Measurements from ENCODE around the gene GPATCH2.
A peak's percentile ranks its signal among the peaks of the same experiment; 100 is the strongest.

Gene GPATCH2

DNA sequence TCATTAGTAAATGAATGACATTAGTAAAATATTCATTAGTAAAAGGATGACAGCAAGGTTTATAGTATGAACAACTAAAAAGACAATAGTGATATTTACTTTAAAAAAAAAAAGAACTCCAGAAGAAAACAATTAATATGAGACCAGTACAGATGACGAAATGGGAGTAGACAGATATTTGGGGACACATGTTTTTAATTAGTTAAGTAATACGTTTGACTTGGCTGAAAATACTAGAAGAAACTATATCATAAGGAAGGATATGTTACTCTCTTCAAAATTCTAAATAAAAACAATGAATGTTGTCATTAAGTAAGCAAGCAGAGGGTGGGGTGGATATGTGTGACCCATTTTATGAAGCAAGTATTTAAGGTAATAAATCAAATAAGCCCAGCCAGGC, 61.9 kb downstream of the GPATCH2 start:
- DNase-seq (ENCODE audit: low read depth, low spot score), result no peak
- CTCF ChIA-PET, result no interaction called here
- no peak for TF ChIP-seq CTCF (IDR thresholded peaks at IDR 0.05; ENCODE audit: insufficient read depth, low read length, missing control alignments)
- POLR2A ChIA-PET, result no interaction called here
- no peak overlapping the region for H3K4me3 ChIP-seq (ENCODE audit: low read depth, low read length)

GRCh38 chr1:217568200-217568599, 62.7 kb downstream of the GPATCH2 start:
- no peak overlapping the region for H3K4me3 ChIP-seq (ENCODE audit: low read depth, low read length)
- ChIA-PET CTCF (no interaction called here), POLR2A (no interaction called here)
- DNase-seq (ENCODE audit: low read depth, low spot score), result no peak
- no peak for TF ChIP-seq CTCF (IDR thresholded peaks at IDR 0.05; ENCODE audit: insufficient read depth, low read length, missing control alignments)

DNA sequence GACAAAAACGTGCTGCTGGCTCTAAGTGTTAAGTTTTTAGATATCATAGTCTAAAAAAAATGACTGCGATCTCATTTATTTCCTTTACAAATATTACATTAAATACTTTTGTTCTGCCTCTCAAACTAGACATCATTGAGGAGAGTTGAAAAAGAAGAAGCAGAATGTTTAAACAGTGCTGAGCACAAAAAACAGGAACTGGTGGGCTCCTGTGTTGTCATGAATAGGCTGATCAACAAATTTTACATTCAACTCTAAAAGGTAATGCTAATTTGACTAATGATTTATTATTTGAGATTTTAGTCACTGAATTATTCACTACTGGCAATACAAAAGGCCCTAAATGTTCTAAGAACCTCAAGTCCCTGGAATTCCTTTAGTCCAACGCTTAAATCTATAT, 66.1 kb downstream of the GPATCH2 start:
- no peak for DNase-seq (ENCODE audit: low read depth, low spot score)
- TF ChIP-seq CTCF (IDR thresholded peaks at IDR 0.05; ENCODE audit: insufficient read depth, low read length, missing control alignments), result no peak

GRCh38 chr1:217564207-217564606, 66.7 kb downstream of the GPATCH2 start:
- POLR2A ChIA-PET, result no interaction called here

More for the DNA sequence above, 66.1 kb downstream of the GPATCH2 start:
- CTCF ChIA-PET, result no interaction called here
- no peak overlapping the region for H3K4me3 ChIP-seq (ENCODE audit: low read depth, low read length)
- POLR2A ChIA-PET, result no interaction called here

DNA sequence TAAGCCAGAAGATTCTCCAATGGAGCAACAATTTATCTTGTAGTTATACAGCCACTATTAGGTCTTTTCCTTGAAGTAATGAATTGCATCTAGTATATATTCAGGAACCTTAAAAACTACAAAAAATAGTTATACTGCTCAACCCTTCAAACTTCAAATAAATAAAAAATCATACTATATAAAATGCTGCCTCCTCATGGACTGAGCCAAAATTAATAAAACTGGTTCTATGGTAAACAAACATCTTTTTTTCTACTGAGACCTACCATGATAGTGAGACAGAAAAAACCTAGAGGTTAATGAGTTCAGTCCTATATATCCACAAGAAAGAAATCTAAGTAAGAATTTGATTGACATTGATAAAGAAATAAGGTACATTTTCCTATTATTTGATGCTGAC, 67.7 kb downstream of the GPATCH2 start:
- no peak overlapping the region for H3K4me3 ChIP-seq (ENCODE audit: low read depth, low read length)
- no peak for TF ChIP-seq CTCF (IDR thresholded peaks at IDR 0.05; ENCODE audit: insufficient read depth, low read length, missing control alignments)
- DNase-seq (ENCODE audit: low read depth, low spot score), result no peak
- POLR2A ChIA-PET, result no interaction called here
- CTCF ChIA-PET, result interaction anchor here (1.3 kb wide), 1 partner anchor 54 kb away, joined by 3 read pairs; no protein-coding TSS in a partner anchor

More at GRCh38 chr1:217564207-217564606, 66.7 kb downstream of the GPATCH2 start:
- no peak for DNase-seq (ENCODE audit: low read depth, low spot score)
- CTCF ChIA-PET, result interaction anchor here (1.3 kb wide), 1 partner anchor 53 kb away, joined by 3 read pairs; no protein-coding TSS in a partner anchor
- TF ChIP-seq CTCF (IDR thresholded peaks at IDR 0.05; ENCODE audit: insufficient read depth, low read length, missing control alignments), result no peak
- H3K4me3 ChIP-seq (ENCODE audit: low read depth, low read length), result no peak overlapping the region

- peak; percentile 46 for DNase-seq (ENCODE audit: low read depth, low spot score)
- ChIA-PET POLR2A (no interaction called here), CTCF (no interaction called here)
- H3K4me3 ChIP-seq (ENCODE audit: low read depth, low read length), result no peak overlapping the region
- TF ChIP-seq CTCF (IDR thresholded peaks at IDR 0.05; ENCODE audit: insufficient read depth, low read length, missing control alignments), result no peak
Measured at GRCh38 chr1:217562229-217562878, 68.5 kb downstream of the GPATCH2 start.

Data from AG04449 (cell line).